DOHH2 (cell line): Measurements from ENCODE around the gene FAM111A.

ENCODE experiments used
- EZH2phosphoT487 ChIP-seq: fragments of 200-600 bp; sonication (generic); IDR thresholded peaks from 2 replicates; pipeline ENCODE4 v1.6.1; 2017; ENCODE audit warnings: borderline replicate concordance, mild to moderate bottlenecking, antibody characterized with exemption, low read length, moderate library complexity, mixed read lengths
- TF ChIP-seq, protein P1 (sequence below): fragments of 200-600 bp; sonication (generic); IDR thresholded peaks from one replicate; pipeline ENCODE4 v1.5.1; 2014; ENCODE audit warnings: antibody characterized with exemption, mild to moderate bottlenecking, low read depth, low read length; ENCODE audit not compliant: poor library complexity, severe bottlenecking

DNA sequence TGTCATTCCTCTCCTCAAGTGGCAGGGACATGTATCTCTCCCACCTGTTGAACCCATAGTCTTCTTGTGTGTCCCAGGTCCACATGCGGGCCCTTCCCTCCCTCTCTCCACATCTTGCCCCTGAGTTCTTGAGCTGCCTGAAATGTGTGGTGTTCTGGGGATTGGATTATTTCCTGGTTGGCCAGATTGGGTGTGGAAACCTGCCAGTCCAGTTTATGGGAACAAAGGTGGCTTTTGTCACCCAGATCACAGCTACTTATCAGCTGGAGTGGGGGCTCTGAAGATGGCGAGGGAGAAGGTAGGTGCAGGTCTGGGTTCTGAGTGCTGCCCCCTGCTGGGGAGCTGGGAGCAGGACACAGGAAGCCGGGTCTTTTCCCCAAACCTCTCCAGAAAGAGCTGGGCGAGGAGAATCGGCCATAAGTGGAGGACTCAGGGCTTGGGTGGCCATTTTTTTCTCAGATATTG, 43.5 kb downstream of the FAM111A start:
- TF ChIP-seq, protein P1, sequence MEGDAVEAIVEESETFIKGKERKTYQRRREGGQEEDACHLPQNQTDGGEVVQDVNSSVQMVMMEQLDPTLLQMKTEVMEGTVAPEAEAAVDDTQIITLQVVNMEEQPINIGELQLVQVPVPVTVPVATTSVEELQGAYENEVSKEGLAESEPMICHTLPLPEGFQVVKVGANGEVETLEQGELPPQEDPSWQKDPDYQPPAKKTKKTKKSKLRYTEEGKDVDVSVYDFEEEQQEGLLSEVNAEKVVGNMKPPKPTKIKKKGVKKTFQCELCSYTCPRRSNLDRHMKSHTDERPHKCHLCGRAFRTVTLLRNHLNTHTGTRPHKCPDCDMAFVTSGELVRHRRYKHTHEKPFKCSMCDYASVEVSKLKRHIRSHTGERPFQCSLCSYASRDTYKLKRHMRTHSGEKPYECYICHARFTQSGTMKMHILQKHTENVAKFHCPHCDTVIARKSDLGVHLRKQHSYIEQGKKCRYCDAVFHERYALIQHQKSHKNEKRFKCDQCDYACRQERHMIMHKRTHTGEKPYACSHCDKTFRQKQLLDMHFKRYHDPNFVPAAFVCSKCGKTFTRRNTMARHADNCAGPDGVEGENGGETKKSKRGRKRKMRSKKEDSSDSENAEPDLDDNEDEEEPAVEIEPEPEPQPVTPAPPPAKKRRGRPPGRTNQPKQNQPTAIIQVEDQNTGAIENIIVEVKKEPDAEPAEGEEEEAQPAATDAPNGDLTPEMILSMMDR = peak; percentile 94
- no peak for TF ChIP-seq EZH2phosphoT487
